GM21390 (cell line): ENCODE results near the gene LRRC36.
"Not testable (repeated sequence)": the region's sequence is repeated elsewhere in the genome, so short reads cannot be mapped to it uniquely, and the experiment has no call there.

Experiments used
- ATAC-seq: cut with Tn5 transposase; IDR thresholded peaks from one replicate; pipeline ENCODE4 v1.9.1; 2021; ENCODE audit not compliant: unreplicated experiment

Gene LRRC36

DNA sequence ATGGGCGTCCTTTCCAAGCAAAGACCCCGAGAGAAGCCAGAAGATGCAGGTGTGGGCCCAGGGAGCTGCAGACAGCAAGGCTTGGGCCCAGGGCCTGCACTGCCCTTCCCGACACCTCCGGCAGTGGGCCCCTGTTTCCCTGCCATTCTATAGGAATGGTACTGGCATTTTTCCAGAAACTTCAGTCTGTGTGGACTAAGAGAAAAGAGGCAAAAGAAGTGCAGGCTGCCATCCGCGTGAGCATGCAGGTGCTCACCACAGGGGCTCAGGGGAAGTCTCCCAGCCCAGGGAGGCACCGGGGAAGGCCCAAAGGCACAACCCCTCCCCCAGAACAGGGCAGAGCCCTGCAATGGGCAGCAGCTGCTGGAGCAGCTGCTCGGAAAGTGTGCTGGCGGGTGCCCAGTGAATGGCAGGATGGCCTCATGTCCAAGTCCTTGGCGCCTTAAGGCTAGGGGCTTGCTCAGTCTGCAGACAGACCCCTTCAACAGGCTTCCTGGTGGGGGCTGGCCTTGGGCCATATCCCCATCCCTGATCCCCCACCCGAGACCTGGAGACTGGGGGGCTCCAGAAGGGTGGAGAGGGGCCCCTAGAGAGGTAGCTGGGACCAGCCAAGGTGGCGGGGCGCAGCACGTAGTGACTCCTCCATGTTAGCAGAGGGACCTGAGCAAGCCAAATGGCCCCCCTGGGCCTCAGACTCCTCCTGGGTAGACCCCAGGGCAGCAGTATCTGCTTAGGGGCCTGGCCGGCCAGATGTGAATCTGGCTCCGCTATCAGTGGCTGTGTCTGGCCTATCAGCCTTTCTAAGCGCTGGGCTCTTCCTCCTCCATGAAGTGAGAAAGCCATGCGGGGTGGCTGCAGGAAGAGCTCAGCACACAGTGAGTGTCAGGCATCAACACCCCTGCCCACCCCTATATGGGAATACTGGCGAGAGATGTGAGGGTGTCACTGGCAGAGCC lies 73.4 kb downstream of the LRRC36 start:
- no peak for ATAC-seq

- ATAC-seq, result no peak
Measured at GRCh38 chr16:67400901-67401300, 74.3 kb downstream of the LRRC36 start.

DNA sequence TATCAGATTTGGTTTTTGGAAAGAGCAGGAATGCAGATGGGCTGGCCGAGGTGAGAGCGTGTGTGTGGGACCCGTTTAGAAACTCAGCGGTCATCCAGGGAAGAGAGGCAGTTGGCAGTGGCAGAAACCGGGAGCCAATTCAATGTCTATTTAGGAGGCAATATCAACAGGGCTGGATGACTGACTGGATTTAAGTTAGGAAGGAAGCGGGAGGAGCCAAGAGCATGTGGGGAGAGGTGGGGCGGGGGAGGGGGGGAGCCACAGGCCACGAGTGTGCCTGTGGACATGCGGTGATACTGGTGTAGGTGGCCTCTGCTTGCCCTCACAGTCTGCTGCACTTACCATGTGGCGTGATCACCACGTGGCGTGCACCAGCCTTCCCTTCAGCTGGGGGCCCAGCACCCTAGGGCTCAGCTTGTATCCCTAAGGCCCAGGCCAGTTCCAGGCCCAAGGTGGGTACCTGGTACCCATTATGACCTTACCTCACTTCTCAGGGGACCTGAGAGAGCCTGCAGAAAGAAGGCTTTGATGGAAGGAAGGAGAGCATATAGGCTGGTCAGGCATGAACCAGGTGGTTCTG lies 77.5 kb downstream of the LRRC36 start:
- no peak for ATAC-seq

DNA sequence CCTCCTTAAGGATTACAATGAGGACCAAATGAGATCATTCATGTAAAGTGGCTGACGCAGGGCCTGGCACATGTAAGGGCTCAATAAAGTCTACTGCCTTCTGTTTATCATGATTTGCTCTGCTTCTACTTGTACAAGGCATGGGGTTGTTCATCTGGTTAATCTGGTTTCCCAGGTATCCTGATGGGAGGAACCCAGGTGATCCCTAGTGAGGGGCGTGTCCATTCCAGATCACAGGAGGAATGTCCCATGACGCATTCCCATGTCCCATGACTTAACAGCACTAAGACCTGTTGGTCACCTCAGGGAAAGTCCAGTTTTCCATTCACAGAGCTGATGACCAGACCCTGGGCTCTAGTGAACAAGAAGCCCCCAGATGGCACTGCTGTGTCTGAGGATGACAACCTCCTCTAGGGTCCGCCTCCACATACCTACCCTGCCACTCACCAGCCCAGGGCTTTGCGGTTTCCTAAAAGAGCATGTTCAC lies 78.2 kb downstream of the LRRC36 start:
- no peak for ATAC-seq

GRCh38 chr16:67405336-67405735 lies 78.7 kb downstream of the LRRC36 start:
- no peak for ATAC-seq

DNA sequence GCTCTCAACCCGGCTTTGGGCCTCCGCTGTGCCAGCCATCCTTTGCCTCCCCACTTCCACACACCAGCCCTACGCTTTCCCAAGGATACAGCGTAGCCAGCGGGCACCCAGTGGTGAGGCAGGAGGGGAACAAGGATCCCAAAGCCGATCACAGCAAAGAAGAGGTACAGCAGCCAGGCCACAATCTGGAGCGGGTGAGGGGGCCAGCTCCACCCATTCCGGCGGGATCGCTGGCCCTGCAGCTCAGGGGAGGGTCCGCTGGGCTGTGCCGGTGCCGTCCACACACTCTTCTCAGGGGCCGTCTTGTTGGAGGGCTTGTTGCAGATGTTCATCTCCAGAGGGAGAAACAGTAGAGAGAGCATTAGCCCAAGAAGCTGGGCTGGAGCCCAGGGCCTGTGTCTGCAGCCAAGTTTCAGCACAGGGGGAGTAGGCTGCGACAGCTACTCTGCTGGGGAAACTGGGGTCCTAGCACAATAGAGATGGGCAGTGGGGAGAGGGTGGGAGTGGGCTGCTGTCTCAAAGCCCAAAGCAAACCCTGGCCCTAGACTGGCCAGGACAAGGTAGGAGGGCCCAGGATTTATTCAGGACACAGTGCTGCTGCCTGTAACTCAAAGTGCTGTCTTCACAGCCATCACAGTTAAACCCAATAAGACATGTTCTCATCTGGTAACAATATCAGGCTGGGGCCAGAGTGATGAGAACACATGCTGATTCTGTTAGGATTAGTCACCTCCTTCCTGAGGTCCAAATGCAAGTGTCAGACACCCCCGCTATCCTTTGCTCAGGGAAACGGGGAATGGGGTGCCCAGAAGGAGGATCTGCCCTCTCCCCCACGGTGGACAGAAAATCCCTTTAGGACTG lies 79.7 kb downstream of the LRRC36 start:
- ATAC-seq, result no peak

- ATAC-seq, result no peak
Measured at GRCh38 chr16:67407176-67407787, 80.7 kb downstream of the LRRC36 start.

GRCh38 chr16:67407788-67408452 lies 81.3 kb downstream of the LRRC36 start:
- ATAC-seq, result no peak

DNA sequence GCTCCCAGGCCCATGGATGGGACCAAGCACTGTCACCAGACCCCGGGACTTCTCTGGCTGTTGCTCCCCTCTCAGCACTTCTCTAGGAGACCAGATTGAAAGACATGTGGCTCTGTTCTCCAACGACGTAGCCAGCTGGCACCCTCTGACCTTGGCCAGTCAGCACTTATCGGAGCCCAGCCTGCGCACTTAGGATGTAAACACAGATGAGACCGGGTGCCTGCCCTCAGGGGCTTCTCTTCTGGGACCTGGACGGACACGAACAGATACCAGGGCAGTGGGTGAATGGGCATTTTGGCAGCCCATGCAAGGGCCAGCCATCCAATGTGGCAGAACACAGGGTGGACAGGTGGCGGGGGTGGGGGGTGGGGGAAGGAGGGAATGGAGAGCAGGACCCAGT lies 83.0 kb downstream of the LRRC36 start:
- ATAC-seq, result no peak

DNA sequence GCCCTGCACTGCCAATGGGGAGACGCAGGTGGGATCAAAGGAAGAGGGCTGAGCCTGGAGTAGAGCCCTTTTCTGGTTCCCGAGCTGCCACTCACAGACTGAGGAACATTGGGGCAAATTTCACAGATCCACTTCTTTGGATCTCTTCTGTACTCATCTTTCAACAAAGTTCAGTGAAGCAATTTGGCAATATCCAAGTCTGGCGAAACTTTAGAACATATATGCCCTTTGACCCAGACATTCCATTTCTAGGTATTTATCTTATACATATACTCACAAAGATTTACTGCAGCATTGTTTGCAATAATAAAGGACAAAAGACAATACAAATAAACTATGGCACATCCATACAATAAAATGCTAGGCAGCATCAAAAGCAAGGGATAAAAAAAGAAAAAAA lies 84.7 kb downstream of the LRRC36 start:
- ATAC-seq, result no peak

- no peak for ATAC-seq
Measured at GRCh38 chr16:67412294-67412693, 85.7 kb downstream of the LRRC36 start.

DNA sequence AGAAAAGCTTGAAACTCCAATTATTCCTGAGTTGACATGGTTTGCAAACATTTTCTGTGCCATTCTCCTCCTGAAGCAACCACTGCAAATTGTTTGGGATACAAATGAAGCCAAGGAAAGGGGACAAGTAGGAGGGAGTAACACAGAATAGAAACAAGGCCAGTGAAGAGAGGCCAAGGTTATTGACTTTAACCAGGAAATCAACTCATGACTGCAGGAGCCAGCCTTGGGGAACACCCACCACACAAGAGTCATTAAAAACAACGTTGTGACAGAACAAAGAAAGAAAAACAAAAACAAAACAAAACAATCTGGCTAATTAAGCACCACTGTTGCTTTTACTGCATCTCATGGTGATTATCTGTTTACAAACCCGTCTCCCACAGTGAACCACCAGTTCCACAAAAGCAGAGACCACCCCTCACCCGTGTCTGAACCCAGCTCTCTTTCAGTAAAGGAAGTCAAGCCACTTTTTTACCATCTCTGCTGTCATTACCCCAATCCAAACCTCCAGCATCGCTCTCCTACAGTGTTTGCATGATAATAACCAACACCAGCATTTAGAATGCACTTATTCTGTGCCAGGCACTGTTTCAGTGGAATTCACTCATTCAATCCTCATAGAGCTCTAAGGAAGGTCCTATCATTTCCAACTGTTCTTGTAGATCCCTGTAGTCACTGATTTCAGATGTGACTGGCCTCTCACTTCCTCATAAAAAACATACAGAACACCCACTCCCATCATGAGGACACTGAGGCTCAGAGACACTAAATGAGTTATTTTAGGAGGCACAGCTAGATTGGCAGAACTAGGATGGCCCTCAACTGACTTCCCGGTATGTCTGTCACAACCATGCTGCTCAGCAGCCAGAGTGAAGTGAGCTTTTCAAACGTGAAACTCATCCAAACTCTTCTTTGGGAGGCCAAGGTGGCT lies 87.6 kb downstream of the LRRC36 start:
- no peak for ATAC-seq

DNA sequence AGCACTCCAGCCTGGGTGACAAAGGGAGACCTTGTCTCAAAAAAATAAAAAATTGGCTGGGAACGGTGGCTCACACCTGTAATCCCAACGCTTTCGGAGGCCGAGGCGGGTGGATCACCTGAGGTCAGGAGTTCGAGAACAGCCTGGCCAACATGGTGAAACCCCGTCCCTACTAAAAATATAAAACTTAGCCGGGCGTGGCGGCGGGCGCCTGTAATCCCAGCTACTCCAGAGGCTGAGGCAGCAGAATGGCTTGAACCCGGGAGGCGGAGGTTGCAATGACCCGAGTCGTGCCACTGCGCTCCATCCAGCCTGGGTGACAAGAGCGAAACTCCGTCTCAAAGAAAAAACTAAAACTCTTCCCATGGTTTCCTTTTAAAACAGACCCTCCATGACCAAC lies 88.8 kb downstream of the LRRC36 start:
- not testable (repeated sequence) for ATAC-seq

GRCh38 chr16:67415872-67416793 lies 89.5 kb downstream of the LRRC36 start, which contains the start of gene ZDHHC1:
TSS of gene ZDHHC1 (minus strand) at chr16:67416477. CDS start at chr16:67407775, 8,702 bp downstream.
- peak; percentile 67 for ATAC-seq

DNA sequence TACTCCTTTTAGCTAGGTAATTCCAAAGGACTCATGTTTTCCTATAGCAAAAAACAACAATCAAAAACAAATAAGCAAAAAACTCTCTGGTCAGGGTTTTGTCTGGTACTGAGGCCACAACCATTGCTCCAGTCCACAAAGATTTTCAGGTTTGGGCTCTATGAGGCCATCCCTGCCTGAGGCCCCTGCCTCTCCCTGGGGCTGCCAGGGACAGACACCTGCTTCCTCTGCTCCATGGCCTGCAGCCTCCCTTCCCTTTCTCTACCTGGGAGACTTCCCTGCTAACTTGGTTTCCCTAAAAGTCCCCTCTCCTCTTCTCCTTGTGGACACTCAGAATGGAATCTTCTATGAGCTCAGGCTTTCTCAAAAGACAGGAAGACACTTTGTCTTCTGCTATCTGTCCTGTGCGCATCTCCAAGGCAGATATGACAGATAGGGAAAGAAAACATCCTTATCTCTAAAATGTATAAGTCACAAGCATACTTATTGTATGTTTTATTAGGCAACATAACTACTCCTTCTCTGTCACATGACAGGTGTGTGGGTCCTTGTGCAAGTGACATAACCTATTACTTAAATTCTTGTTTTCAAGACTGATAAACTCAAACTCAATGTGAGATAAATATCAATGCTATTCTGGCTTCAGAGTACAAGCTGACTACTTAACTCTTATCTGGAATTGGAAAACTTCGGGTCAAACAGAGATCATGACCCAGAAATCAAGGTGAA lies 90.9 kb downstream of the LRRC36 start:
- ATAC-seq, result no peak

DNA sequence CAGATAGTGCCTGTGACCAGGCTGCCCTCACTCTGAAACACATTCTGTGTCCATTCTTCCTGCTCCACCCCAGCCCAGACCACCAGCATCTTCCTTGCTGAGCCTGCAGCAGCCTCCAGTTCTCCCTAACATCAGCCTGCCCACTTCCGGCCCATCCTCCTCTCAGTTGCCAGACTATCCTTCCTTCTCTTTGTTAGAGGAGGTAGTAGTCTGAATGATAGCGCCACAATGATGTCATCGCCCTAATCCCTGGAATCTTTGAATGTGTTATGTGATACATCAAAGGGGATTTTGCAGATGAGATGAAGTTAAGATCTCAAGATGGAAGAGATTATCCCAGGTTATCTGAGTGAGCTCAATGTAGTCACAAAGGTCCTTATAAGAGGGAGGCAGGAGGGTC lies 92.9 kb downstream of the LRRC36 start:
- no peak for ATAC-seq

GRCh38 chr16:67419931-67420330 lies 93.3 kb downstream of the LRRC36 start:
- no peak for ATAC-seq
